ENCODE data around the gene JMJD1C. TPM values are rescaled to one million over a fixed set of nuclear protein-coding genes. Genes with fewer than 3 reads are reported as not detected.

JMJD1C gene
- total and polyA plus RNA-seq, 10 of the 15 experiments (the other 5 are each of a cell fraction or from before 2014, with no cell fraction given): 31.2 to 83.3 (median 49.5) TPM

- no peak for TF ChIP-seq POLR2AphosphoS5 (IDR thresholded peaks at IDR 0.05; ENCODE audit: low read length)
- TF ChIP-seq DPF2 (IDR thresholded peaks at IDR 0.05): peak; percentile 39; the same call in 1 of the 2 replicates
- TF ChIP-seq IKZF1 (conservative IDR thresholded peaks at IDR 0.05): peak; percentile 62
- TF ChIP-seq SPI1 (IDR thresholded peaks at IDR 0.05; ENCODE audit: borderline replicate concordance, insufficient read depth, low read depth, low read length): peak; percentile 52; the same call in 1 of the 2 replicates
- TF ChIP-seq GATAD2B (conservative IDR thresholded peaks at IDR 0.05; ENCODE audit: low read depth): no peak
- TF ChIP-seq ZNF274 (IDR thresholded peaks at IDR 0.05; ENCODE audit: insufficient read depth, insufficient read length): no peak
- 0 out of 2 replicates have a peak, but pooled peaks have one; percentile 32 for TF ChIP-seq MEF2A (IDR thresholded peaks at IDR 0.05; ENCODE audit: insufficient read depth, low read depth, low read length)
- no peak for TF ChIP-seq MTA2 (IDR thresholded peaks at IDR 0.05; ENCODE audit: low read depth)
- TF ChIP-seq, protein P1, sequence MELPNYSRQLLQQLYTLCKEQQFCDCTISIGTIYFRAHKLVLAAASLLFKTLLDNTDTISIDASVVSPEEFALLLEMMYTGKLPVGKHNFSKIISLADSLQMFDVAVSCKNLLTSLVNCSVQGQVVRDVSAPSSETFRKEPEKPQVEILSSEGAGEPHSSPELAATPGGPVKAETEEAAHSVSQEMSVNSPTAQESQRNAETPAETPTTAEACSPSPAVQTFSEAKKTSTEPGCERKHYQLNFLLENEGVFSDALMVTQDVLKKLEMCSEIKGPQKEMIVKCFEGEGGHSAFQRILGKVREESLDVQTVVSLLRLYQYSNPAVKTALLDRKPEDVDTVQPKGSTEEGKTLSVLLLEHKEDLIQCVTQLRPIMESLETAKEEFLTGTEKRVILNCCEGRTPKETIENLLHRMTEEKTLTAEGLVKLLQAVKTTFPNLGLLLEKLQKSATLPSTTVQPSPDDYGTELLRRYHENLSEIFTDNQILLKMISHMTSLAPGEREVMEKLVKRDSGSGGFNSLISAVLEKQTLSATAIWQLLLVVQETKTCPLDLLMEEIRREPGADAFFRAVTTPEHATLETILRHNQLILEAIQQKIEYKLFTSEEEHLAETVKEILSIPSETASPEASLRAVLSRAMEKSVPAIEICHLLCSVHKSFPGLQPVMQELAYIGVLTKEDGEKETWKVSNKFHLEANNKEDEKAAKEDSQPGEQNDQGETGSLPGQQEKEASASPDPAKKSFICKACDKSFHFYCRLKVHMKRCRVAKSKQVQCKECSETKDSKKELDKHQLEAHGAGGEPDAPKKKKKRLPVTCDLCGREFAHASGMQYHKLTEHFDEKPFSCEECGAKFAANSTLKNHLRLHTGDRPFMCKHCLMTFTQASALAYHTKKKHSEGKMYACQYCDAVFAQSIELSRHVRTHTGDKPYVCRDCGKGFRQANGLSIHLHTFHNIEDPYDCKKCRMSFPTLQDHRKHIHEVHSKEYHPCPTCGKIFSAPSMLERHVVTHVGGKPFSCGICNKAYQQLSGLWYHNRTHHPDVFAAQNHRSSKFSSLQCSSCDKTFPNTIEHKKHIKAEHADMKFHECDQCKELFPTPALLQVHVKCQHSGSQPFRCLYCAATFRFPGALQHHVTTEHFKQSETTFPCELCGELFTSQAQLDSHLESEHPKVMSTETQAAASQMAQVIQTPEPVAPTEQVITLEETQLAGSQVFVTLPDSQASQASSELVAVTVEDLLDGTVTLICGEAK (IDR thresholded peaks at IDR 0.05; ENCODE audit: borderline replicate concordance): no peak
- peak; percentile 44 for TF ChIP-seq RUNX3 (IDR thresholded peaks at IDR 0.05; ENCODE audit: low read length)
- peak in 1 of 2 experiments; percentile 56; a peak in 2 of 4 replicates for TF ChIP-seq IKZF2 (IDR thresholded peaks at IDR 0.05)
- peak; percentile 83 for TF ChIP-seq TCF7 (IDR thresholded peaks at IDR 0.05; ENCODE audit: borderline replicate concordance)
- TF ChIP-seq NFXL1 (IDR thresholded peaks at IDR 0.05; ENCODE audit: borderline replicate concordance): no peak
- TF ChIP-seq NBN (IDR thresholded peaks at IDR 0.05): no peak
- TF ChIP-seq, protein P2, sequence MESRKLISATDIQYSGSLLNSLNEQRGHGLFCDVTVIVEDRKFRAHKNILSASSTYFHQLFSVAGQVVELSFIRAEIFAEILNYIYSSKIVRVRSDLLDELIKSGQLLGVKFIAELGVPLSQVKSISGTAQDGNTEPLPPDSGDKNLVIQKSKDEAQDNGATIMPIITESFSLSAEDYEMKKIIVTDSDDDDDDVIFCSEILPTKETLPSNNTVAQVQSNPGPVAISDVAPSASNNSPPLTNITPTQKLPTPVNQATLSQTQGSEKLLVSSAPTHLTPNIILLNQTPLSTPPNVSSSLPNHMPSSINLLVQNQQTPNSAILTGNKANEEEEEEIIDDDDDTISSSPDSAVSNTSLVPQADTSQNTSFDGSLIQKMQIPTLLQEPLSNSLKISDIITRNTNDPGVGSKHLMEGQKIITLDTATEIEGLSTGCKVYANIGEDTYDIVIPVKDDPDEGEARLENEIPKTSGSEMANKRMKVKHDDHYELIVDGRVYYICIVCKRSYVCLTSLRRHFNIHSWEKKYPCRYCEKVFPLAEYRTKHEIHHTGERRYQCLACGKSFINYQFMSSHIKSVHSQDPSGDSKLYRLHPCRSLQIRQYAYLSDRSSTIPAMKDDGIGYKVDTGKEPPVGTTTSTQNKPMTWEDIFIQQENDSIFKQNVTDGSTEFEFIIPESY (IDR thresholded peaks at IDR 0.05): no peak
- TF ChIP-seq ZNF384 (IDR thresholded peaks at IDR 0.05; ENCODE audit: borderline replicate concordance, low read depth, low read length): no peak
- TF ChIP-seq ATF2 (IDR thresholded peaks at IDR 0.05; ENCODE audit: low read length): peak; percentile 4; the same call in 1 of the 2 replicates
- no peak for TF ChIP-seq IRF4 (IDR thresholded peaks at IDR 0.05; ENCODE audit: low read depth, low read length)
- TF ChIP-seq PAX5 (IDR thresholded peaks at IDR 0.05; ENCODE audit: borderline replicate concordance, low read depth, low read length): peak; percentile 48; the same call in 1 of the 2 replicates
- TF ChIP-seq ETV6 (conservative IDR thresholded peaks at IDR 0.05 in 1 of 2, IDR thresholded peaks at IDR 0.05 in 1 of 2; ENCODE audit: borderline replicate concordance in 1 of 2, low read depth in 1 of 2): peak in 1 of 2 experiments; percentile 82; a peak in 2 of 4 replicates
- TF ChIP-seq HDAC2 (IDR thresholded peaks at IDR 0.05): no peak
- TF ChIP-seq CHD4 (IDR thresholded peaks at IDR 0.05): no peak
- no peak for TF ChIP-seq POU2F2 (IDR thresholded peaks at IDR 0.05; ENCODE audit: borderline replicate concordance, low read depth, low read length)
Measured at GRCh38 chr10:63260860-63261251, 204.9 kb downstream of the JMJD1C start (continued).

All from GM12878 (cell line).